Stimulated activated CD4-positive, alpha-beta T cell treated with anti-CD3 and anti-CD28 coated beads, Interleukin-1b, Interleukin-23, amount 100 ng/mL, for 48 hours (primary cell): Measurements from ENCODE around the gene GALNT17.
"Not testable (repeated sequence)": the region's sequence is repeated elsewhere in the genome, so short reads cannot be mapped to it uniquely, and the experiment has no call there.

ENCODE experiments used
- DNase-seq: peaks from one replicate; pipeline ENCODE4 v3.0.0-alpha.2; 2020

GALNT17 gene

GRCh38 chr7:71584256-71584655 is 452.3 kb downstream of the GALNT17 start:
- DNase-seq = no peak

DNA sequence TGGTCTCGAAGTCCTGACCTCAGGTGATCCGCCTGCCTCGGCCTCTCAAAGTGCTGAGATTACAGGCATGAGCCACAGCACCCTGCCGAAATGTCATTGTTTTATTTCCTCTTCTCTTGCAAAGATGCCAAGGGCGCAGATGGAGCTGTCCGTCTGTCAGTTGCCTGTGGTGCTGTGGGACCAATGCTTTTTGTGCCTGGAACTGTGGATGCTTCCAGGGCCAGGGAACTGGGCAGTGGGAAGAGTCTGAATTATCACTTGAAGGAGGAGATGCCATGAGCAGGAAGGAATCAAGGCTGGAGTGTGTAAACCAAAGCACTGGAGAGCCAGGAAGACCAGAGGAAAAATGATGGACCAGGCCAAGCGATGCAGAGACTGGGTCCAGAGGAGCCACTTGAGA is 459.9 kb downstream of the GALNT17 start:
- no peak for DNase-seq

GRCh38 chr7:71592388-71592787 is 460.4 kb downstream of the GALNT17 start:
- DNase-seq = not testable (repeated sequence)

- no peak for DNase-seq
These were observed 462.8 kb downstream of the GALNT17 start for GRCh38 chr7:71594736-71595135.

DNA sequence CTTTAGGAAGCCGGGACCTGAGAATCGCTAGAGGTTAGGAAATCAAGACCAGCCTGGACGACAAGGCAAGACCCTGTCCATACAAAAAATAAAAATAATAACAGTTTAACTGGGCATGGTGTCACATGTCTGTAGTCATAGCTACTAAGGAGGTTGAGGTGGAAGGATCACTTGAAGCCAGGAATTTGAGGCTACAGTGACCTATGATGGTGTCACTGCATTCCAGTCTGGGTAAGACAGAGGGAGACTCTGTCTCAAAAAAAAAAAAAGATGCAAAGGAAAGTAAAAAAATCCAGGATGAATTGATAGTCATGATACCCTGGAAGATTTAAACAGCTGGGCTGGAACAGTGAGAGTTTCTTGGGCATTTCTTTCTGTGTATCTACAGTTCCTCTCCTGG is 463.2 kb downstream of the GALNT17 start:
- DNase-seq = no peak

DNA sequence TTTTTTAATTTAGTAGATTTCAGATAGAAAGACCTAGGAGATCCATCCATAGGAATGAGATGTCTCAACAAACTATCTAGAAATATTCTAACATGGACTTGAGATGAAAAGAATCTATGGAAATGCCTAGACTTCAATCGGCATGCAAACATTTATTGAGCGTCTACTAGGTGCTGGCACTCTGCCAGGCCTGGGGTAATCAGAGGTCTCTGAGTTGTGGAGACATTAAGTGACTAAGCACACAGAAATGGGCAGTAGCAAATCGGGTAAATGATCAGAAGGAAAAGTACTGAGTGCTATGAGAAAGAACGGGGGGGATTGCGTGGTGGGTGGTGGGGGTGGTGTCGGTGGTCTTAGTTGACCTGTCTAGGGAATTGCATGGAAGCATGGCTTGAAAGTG is 466.6 kb downstream of the GALNT17 start:
- no peak for DNase-seq

- no peak for DNase-seq
These were observed 469.9 kb downstream of the GALNT17 start for GRCh38 chr7:71601851-71602250.

DNA sequence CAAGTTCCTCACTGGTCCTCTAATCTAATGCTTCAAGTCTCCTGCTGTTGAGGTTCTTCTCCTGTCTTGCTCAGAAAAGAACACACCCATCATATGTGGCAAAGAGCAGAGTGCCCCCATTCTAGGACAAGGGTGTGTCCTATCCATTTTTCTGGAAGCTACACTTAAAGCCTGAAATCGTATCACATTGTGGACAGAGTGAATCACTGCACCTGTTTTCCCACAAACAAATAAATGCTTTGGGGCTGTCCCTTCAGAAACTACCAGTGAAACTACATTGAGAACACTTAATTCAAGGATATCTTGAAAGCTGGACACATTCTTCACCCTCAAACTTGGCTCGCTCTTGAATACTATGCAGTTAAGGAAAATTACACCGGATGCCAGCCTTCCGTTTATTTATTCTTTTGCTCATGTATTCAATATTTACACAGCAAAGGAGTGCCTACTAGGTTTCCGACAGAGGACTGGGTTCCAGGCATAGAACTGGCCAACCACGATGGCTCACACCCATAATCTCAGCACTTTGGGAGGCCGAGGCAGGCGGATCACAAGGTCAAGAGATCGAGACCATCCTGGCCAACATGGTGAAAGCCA is 473.0 kb downstream of the GALNT17 start:
- DNase-seq = no peak

GRCh38 chr7:71611986-71612385 is 480.0 kb downstream of the GALNT17 start:
- no peak for DNase-seq

- DNase-seq = no peak
These were observed 481.0 kb downstream of the GALNT17 start for GRCh38 chr7:71612911-71613310.

DNA sequence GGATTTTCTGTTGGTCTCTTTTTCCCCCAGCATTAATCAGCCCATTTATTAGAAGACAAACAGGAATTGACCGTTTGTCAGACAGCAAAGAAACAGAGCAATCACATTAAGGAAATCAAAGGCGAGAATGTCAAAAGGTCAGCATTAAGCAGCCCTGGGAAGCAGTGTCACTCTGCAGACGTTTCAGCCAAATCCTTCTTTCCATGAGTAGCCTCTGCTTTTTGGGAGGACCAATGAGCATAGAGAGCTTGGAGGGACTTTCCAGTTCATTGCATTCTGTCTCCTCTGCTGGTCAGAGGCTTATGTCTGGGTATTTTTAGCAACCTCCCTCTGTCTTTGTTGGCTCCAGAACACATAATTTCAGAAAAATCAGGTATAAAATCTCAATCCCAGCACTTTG is 481.4 kb downstream of the GALNT17 start:
- no peak for DNase-seq

- no peak for DNase-seq
These were observed 483.1 kb downstream of the GALNT17 start for GRCh38 chr7:71615017-71615416.

- DNase-seq = no peak
These were observed 484.3 kb downstream of the GALNT17 start for GRCh38 chr7:71616217-71616616.

DNA sequence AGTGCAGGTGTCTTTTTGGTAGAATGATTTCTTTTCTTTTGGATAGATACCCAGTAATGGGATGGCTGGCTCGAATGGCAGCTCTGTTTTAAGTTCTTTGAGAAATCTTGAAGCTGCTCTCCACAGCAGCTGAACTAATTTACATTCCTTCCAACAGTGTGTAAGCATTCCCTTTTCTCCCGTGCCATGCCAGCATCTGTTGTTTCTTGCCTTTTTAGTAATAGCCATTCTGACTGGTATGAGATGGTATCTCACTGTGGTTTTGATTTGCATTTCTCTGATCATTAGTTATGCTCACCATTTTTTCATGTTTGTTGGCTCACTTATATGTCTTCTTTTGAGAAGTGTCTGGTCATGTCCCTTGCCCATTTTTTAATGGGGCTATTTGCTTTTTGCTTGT is 486.3 kb downstream of the GALNT17 start:
- DNase-seq = no peak

- DNase-seq = no peak
These were observed 493.6 kb downstream of the GALNT17 start for GRCh38 chr7:71625545-71625944.

GRCh38 chr7:71626206-71626605 is 494.3 kb downstream of the GALNT17 start:
- DNase-seq = no peak

GRCh38 chr7:71627651-71628050 is 495.7 kb downstream of the GALNT17 start:
- DNase-seq = no peak

DNA sequence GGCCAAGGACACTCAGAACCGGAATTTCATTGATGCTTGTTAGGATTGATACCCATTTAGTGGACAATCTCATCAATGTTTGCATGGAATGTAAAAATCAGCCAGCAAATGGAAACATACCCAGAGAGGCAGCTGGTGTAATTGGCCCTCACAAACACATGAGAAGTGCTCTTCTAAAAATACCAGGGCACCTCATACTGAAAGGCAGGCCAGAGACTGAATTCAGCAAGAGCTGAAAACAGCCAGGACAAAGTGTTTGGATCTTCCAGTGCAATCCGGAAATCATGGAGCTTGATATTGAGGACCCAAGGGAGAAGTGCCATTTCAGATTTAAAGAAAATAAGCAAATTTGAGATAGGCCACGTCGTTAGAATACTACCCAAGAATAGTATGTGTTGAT is 498.6 kb downstream of the GALNT17 start:
- no peak for DNase-seq

DNA sequence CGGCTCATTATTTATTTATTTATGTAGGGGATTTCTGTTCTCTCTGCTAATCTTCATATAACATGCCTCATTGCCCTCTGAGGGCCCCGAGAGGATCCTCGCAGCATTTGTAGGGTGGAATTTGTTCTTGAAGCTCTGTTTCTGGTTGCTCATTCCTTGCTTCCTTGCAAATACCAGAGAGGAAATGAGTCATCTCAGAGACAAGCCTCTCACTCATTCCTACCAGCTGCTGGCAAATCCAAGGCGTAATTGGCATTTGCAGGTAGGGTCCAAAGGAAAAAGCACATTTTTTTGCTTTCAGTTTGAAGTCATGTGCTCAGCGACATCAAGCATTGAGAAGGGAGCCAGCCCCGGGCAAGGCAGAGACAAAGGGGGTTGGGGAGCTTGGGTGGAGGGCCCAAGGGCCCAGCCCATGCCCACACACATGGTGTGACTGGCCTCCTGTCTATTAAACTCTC is 501.6 kb downstream of the GALNT17 start:
- no peak for DNase-seq

- DNase-seq = not testable (repeated sequence)
These were observed 503.9 kb downstream of the GALNT17 start for GRCh38 chr7:71635849-71636248.

- no peak for DNase-seq
These were observed 504.4 kb downstream of the GALNT17 start for GRCh38 chr7:71636329-71636728.

- DNase-seq = no peak
These were observed 505.6 kb downstream of the GALNT17 start for GRCh38 chr7:71637578-71637977.

DNA sequence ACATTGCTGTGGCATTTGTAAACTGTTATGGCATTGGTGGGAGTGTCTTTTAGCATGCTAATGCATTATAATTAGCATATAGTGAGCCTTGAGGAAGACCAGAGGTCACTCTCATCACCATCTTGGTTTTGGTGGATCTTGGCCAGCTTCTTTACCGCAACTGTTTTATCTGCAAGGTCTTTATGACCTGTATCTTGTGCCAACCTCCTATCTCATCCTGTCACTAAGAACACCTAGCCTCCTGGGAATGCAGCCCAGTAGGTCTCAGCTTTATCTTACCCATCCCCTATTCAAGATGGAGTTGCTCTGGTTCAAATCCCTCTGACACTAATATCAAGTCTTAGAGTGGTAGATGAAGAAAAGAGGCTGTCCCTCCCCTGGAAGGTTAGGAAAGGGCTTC is 506.2 kb downstream of the GALNT17 start:
- no peak for DNase-seq

DNA sequence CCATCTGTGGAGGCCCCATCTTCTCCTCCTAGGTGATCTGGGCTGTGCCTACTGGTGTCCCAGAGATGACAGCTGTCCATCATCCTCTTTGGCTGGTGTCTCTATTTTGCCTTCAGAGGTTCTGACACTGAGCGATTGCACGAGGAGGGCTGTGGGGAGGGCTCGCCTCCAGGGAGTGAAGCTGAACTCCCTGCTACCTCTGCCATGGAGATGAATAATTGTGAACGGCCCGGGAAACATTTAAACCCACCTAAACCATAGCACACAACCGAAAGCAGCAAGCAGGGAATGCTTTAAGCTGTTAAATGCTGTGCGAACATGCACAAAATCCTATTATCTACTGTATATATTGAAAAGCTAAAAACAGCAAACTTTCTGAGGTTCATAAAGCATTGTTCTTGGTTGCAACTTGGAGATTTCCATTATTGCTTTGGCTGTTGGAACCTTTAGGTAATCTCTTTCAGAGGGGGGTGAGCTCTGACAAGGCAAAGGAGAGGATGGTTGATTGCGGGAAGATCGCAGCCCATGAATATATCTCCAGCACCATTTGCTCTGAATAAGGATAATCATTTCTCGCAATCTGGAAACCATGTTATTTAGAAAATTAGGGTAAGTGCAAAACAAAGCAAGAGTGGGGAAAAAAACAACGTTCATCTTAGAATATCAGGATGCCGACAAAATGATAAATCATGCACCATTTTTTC is 507.6 kb downstream of the GALNT17 start:
- no peak for DNase-seq

DNA sequence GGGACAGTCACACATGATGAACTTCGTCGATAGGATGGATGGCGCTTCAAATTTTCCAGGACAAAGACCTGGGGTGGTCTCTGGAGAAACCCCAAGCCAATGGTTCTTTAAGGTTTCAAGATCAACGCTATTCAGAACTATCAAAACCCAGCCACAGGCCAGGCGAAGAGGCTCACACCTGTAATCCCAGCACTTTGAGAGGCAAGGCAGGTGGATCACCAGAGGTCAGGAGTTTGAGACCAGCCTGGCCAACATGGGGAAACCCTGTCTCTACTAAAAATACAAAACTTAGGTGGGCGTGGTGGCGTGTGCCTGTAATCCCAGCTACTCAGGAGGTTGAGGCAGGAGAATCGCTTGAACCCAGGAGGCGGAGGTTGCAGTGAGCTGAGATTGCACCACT is 511.1 kb downstream of the GALNT17 start:
- DNase-seq = not testable (repeated sequence)
